OCI-LY7 (cell line): ENCODE measurements around the gene TMEM266.

Experiments
- CTCF ChIP-seq: fragments of 200-600 bp; sonication (generic); conservative IDR thresholded peaks from 2 replicates; pipeline ENCODE4 v1.5.1; 2014; ENCODE audit warnings: mild to moderate bottlenecking, antibody characterized with exemption, low read length, moderate library complexity, mixed read lengths
- EZH2phosphoT487 ChIP-seq: fragments of 200-600 bp; sonication (generic); IDR thresholded peaks from 2 replicates; pipeline ENCODE4 v1.6.1; 2018; ENCODE audit warnings: low read depth, borderline replicate concordance, mild to moderate bottlenecking, mixed run types, antibody characterized with exemption, low read length, moderate library complexity, mixed read lengths

GRCh38 chr15:76178296-76179000 lies 118.7 kb downstream of the TMEM266 start:
- TF ChIP-seq CTCF (no peak), EZH2phosphoT487 (no peak)
